Epithelial cell of proximal tubule (primary cell): ENCODE data around the gene MPPED1. TPM values are rescaled to one million over a fixed set of nuclear protein-coding genes. Genes with fewer than 3 reads are reported as not detected.

Experiments used
- DNase-seq: peaks from one replicate; pipeline ENCODE4 v3.0.0-alpha.2; 2011; ENCODE audit warnings: low read depth
- H3K4me3 ChIP-seq: 2 replicates; pipeline ENCODE4 v1.5.1; 2011; ENCODE audit warnings: low read depth, mild to moderate bottlenecking, low read length
- CTCF ChIP-seq: conservative IDR thresholded peaks from 2 replicates; pipeline ENCODE4 v1.5.1; 2012; ENCODE audit warnings: low read depth, mild to moderate bottlenecking, low read length
- total RNA-seq: library from RNA; depleted of rRNA; stranded (reverse); fragments of >200 nt; gene quantifications from 2 replicates; pipeline ENCODE4 v1.2.3, GENCODE V29; 2015

The MPPED1 gene
- total RNA-seq, 1 donor from 2014 or later = not detected

DNA sequence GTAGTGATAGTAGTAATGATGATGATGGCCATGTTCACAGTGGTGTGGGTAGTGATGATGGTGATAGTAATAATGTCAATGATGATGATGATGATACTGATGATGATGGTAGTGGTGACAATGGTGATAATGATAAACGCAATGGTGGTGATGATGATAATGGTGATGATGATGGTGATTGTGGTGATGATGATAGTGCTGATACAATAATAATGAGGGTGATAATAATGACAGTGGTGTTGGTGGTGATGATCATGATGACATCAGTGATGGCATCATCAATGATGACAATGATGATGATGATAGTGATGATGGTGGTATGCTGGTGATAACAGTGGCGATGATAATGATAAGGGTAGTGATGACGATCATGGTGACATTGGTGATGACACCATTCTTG, 92.3 kb downstream of the MPPED1 start:
- no peak for TF ChIP-seq CTCF
- no peak overlapping the region for H3K4me3 ChIP-seq
- DNase-seq = no peak

DNA sequence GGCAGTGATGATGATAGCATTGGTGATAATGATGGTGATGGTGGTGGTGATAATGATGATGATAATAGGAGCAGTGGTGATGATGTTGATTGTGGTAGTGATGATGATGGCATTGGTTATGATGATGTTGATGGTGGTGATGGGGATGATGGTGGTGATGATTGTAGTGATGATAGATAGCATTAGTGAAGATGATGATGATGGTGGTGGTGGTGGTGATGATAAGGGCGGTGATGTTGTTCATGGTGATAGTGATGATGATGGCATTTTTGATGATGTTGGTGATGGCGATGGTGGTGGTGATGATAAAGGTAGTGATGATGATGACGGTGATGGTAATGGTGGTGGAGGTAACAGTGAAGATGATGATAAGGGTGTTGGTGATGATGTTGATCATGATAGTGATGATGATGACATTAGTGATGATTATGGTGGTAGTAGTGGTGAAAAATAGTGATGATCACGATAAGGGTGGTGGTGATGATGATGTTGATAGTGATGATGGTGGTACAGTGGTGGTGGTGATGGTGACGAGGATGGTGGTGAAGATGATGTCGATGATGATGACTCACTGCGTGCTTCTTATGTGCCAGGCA, 93.0 kb downstream of the MPPED1 start:
- DNase-seq = no peak
- no peak for TF ChIP-seq CTCF
- H3K4me3 ChIP-seq = no peak overlapping the region

DNA sequence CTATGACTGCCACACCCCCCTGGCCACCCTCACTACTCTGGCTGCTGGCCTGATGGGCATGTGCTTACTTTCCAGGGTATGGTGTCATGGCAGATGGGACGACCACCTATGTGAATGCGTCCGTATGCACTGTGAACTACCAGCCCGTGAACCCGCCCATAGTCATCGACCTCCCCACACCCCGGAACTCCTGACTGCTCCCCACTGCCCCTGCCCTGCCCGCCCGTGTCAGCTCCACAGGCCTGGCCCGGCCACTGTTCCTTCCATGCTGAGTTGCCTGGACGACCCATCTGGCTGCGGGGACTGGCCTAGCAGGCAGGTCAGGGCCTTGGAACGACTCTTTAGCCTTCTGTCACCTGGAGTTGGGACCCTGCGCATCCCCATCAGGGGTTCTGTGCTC, 93.6 kb downstream of the MPPED1 start:
- H3K4me3 ChIP-seq = no peak overlapping the region
- DNase-seq = no peak
- no peak for TF ChIP-seq CTCF

DNA sequence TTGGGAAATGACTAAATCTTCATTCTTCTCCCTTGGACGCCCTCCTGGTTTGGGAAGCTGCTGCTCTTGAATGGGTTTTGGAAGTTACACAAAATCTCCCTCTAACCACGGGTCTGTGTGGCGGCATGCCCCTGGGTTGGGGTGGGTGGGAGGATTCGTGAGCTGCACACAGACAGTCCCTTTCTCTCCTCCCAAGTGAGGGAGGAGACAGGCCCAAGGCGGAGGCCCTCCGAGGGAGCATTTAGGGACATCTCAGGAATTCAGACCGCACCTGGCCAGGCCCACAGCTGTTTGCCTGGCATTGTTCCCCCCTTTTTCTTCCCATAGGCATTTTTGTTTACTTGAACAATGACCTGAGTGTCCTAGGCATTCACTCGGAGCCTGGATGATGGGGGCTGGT, 94.1 kb downstream of the MPPED1 start:
- no peak overlapping the region for H3K4me3 ChIP-seq
- DNase-seq = no peak
- TF ChIP-seq CTCF = no peak

DNA sequence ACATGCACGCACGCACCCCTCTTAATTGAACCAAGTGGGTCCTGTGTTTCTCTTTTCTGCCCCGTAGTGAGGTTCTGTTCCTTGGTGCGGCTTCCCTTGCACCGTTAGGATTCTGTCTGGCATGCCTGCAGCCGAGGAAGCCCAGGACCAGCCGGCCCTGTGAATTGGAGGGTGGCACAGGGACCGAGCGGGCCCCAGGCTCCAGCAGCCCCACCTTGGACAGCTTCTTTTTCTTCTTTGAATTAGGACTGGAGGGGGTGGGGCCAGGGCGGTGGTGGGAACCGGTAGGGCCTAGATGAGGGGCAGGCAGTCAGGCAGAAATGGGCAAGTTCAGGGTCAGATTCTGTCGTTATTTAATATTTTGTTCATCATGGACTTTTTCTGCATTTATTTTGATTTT, 94.7 kb downstream of the MPPED1 start:
- no peak for TF ChIP-seq CTCF
- DNase-seq = no peak
- no peak overlapping the region for H3K4me3 ChIP-seq

GRCh38 chr22:43507235-43507634, 95.4 kb downstream of the MPPED1 start:
- TF ChIP-seq CTCF = no peak
- DNase-seq = no peak
- H3K4me3 ChIP-seq = no peak overlapping the region

DNA sequence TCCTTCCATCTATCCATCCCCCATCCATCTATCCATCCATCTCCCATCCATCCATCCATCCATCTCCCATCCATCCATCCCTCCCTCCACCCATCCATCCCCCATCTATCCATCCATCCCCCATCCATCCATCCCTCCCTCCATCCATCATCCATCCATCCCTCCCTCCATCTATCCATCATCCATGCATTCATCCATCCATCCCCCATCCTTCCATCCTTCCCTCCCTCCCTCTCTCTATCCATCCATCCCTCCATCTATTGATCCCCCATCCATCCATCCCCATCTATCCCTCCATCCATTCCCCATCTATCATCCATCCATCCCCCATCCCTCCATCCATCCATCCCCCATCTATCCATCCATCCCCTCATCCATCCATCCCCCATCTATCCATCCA, 96.7 kb downstream of the MPPED1 start:
- H3K4me3 ChIP-seq = no peak overlapping the region
- no peak for DNase-seq
- TF ChIP-seq CTCF = no peak
